GM18951 (cell line): ENCODE data around the gene ABCA7.

ENCODE experiments used
- POLR2A ChIP-seq: IDR thresholded peaks from 4 replicates; pipeline ENCODE4 v1.6.1; 2011; ENCODE audit warnings: mild to moderate bottlenecking; ENCODE audit not compliant: insufficient read length, insufficient read depth; ENCODE audit errors: extremely low read depth
- in situ Hi-C: fragments of 300-500 bp; cut with MboI; formaldehyde crosslinking; loops from one replicate; pipeline ENCODE4 v1.12.0; 2022; ENCODE audit warnings: low sequenced_read_pairs, mixed read lengths, inconsistent platforms; ENCODE audit not compliant: unreplicated experiment

ABCA7 gene

GRCh38 chr19:1057176-1057855 lies 17.4 kb downstream of the ABCA7 start:
- no peak for TF ChIP-seq POLR2A

GRCh38 chr19:1058112-1058511 lies 18.2 kb downstream of the ABCA7 start:
- in situ Hi-C loops = no loop called here
- no peak for TF ChIP-seq POLR2A

More at GRCh38 chr19:1057176-1057855, 17.4 kb downstream of the ABCA7 start:
- in situ Hi-C loops = no loop called here

DNA sequence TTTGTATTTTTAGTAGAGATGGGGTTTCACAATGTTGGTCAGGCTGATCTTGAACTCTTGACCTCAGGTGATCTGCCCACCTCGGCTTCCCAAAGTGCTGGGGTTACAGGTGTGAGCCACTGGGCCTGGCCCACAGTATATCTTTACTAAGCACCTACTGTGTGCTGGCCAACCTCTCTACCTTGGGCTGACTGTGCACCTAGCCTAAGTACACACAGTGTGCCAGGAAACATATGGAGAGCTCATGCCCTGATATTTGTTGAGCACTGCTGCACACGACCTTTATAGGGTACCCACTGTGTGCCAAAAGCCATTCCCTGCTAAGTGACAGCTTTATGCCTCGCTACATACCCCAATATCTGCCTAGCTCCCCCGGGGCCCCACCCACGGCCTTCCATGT lies 20.8 kb downstream of the ABCA7 start:
- in situ Hi-C loops = no loop called here

DNA sequence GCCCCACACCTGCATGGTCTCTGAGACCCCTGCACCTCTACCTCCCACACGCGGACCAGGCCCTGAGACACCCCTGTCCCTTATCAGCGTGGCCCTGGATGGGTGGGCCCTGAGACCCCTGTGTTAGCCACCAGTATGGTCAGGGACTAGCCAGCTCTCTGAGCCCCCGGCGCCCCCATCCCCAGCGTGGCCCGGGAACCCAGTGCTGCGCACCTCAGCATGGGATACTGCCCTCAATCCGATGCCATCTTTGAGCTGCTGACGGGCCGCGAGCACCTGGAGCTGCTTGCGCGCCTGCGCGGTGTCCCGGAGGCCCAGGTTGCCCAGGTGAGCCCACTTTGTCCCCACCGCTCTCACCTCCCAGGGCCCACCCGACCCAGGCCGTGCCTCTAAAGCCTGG lies 22.1 kb downstream of the ABCA7 start:
- no peak for TF ChIP-seq POLR2A
- in situ Hi-C loops = no loop called here

More for the DNA sequence above, 20.8 kb downstream of the ABCA7 start:
- no peak for TF ChIP-seq POLR2A

GRCh38 chr19:1062387-1063029 lies 22.6 kb downstream of the ABCA7 start:
- TF ChIP-seq POLR2A = no peak
- in situ Hi-C loops = no loop called here

DNA sequence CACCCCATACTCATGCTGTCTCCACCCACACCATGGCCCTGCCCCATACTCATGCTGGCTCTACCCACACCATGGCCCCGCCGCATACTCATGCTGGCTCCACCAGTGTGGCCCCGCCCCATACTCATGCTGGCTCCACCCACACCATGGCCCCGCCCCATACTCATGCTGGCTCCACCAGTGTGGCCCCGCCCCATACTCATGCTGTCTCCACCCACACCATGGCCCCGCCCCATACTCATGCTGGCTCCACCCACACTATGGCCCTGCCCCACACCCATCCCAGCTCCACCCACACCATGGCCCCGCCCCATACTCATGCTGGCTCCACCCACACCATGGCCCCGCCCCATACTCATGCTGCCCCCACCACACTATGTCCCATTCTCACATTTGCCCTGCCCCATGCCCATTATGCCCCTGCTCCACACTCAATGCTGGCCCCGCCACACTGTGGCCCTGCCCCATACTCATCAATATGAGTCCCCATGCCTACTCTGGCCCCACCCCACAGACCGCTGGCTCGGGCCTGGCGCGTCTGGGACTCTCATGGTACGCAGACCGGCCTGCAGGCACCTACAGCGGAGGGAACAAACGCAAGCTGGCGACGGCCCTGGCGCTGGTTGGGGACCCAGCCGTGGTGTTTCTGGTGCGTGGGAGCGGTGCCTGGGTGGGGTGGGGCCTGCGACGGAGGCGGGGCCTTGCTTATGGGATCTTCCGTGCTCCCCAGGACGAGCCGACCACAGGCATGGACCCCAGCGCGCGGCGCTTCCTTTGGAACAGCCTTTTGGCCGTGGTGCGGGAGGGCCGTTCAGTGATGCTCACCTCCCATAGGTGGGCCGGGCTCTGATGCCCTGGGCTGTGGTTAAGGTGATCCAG lies 23.4 kb downstream of the ABCA7 start:
- TF ChIP-seq POLR2A = no peak
- in situ Hi-C loops = no loop called here

DNA sequence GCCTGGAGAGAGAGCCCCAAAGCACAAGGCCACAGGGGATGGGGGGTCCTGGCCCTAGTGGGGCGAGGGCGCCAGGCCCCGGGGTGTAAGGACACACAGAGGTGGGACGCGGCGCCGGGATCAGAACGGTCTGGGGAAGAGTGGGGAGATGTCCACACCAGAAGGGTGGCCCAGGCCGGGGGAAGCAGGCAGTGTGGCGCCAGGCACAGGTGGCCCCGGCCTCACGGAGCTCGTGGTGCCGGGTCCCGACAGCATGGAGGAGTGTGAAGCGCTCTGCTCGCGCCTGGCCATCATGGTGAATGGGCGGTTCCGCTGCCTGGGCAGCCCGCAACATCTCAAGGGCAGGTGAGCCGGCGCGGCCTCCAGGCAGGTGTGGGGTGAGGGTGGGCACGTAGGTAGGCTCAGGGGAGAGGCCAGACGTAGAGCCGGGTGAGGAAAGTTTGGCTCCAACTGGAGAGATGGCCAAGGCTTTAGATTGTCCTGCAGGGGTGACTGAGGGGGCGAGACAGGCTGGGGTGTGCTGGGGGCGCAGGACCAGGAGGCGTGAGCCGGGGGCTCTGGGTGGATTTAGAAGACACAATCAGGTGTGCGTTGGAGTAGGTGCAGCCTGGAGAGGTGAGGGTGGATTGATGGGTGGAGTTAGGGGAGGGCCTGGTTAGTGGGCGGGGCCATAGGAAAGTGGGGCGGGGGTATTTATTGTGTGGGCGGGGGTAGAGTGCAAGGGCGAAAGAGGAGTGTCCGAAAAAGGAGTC lies 24.2 kb downstream of the ABCA7 start:
- in situ Hi-C loops = no loop called here
- no peak for TF ChIP-seq POLR2A

- in situ Hi-C loops = no loop called here
- TF ChIP-seq POLR2A = no peak
Measured at GRCh38 chr19:1064661-1065605, 25.0 kb downstream of the ABCA7 start.

GRCh38 chr19:1065606-1066109 lies 25.8 kb downstream of the ABCA7 start:
- no peak for TF ChIP-seq POLR2A
- in situ Hi-C loops = no loop called here

GRCh38 chr19:1066251-1066747 lies 26.4 kb downstream of the ABCA7 start:
- in situ Hi-C loops = no loop called here
- no peak for TF ChIP-seq POLR2A

- peak; percentile 42 for TF ChIP-seq POLR2A
- in situ Hi-C loops = no loop called here
Measured at GRCh38 chr19:1066748-1067340, 26.9 kb downstream of the ABCA7 start, which contains the start of gene ARHGAP45. Gene ARHGAP45, plus strand, starts transcription at chr19:1067167. Its CDS starts 239 bp downstream, at chr19:1067406.
